Breast epithelium (tissue), 3 donors: ENCODE results near the gene TPST2.

Experiments used
- POLR2A ChIP-seq: fragments of 450-650 bp; IDR thresholded peaks from one replicate; pipeline ENCODE4 v1.6.1; 2016; ENCODE audit warnings: antibody characterized with exemption, mild to moderate bottlenecking, moderate library complexity
- TF ChIP-seq, protein P1 (sequence below), 3 donors: fragments of 450-650 bp; IDR thresholded peaks; one replicate each; pipeline ENCODE4 v1.5.1; 2016 to 2017; ENCODE audit warnings: antibody characterized with exemption in 3 of 3, mild to moderate bottlenecking in 3 of 3, moderate library complexity in 3 of 3

DNA sequence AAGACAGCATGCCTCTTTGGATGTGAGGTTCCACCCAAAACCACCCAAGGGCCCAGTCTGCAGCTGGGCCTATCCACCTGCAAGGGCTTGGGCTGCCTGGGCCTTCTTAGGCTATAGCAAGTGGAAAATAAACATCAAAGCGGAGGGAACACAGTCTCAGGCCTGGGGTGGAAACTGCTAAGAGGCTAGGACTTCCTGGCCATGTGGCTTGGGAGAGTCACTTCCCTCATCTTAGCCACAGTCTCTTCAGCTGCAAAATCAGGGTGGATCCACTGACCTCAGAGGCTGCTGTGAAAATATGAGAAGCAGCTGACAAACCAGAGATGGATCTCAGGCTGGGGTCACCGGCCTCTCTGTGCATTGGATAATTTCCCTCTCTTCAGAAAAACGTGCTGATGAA is 47.1 kb downstream of the TPST2 start:
- TF ChIP-seq, protein P1, sequence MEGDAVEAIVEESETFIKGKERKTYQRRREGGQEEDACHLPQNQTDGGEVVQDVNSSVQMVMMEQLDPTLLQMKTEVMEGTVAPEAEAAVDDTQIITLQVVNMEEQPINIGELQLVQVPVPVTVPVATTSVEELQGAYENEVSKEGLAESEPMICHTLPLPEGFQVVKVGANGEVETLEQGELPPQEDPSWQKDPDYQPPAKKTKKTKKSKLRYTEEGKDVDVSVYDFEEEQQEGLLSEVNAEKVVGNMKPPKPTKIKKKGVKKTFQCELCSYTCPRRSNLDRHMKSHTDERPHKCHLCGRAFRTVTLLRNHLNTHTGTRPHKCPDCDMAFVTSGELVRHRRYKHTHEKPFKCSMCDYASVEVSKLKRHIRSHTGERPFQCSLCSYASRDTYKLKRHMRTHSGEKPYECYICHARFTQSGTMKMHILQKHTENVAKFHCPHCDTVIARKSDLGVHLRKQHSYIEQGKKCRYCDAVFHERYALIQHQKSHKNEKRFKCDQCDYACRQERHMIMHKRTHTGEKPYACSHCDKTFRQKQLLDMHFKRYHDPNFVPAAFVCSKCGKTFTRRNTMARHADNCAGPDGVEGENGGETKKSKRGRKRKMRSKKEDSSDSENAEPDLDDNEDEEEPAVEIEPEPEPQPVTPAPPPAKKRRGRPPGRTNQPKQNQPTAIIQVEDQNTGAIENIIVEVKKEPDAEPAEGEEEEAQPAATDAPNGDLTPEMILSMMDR (IDR thresholded peaks at IDR 0.05): no peak
- no peak for TF ChIP-seq POLR2A
